ENCODE measurements around the gene RO60.
A peak's percentile ranks its signal among the peaks of the same experiment; 100 is the strongest.

The RO60 gene

DNA sequence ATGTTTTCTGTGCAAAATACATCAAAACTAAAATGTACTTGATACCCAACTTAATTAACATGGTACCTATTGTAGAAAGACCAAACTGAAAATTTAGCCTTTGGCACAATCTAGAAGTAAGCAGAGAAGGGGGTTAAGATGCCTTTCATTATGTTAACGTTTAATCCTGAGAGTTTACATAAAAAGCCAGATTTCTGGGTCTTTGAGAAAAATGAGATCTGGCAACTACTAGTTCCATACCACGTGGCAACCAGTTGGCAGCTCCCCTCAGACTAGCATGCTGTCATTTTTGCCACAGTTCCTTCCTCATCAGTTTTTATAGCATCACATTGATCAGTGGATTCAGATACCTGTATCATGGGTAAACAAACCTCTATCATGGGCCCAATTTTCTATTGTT lies 1.5 kb downstream of the RO60 start:
- no peak for DNase-seq (ENCODE audit: low read depth)

DNA sequence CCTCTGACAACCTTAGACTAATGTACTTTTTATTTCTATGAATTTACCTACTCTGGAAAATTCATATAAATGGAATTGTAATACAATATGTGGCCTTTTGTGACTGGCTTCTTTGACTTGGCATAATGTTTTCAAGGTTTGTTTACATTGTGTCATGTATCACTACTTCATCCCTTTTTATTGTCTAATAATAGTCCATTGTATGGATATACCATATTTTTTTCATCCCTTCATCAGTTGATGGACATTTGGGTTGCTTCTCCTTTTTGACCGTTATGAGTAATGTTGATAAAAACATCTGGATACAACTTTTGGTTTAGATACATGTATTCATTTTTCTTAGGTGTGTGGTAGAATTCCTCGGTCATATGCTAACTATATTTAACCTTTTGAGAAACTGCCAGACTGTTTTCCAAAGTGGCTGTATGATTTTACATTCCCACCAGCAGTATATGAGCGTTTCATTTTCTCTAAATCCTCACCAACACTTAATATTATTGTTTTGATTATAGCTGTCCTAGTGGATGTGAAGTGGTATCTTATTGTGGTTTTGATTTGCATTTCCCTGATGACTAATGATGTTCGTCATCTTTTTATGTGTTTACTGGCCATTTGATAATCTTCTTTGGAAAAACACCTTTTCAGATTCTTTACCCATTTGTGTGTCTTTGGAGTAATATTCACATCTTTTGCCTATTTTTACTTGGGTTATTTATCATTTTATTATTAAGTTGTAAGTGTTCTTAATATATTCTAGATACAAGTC lies 3.5 kb downstream of the RO60 start:
- DNase-seq (ENCODE audit: low read depth): no peak

DNA sequence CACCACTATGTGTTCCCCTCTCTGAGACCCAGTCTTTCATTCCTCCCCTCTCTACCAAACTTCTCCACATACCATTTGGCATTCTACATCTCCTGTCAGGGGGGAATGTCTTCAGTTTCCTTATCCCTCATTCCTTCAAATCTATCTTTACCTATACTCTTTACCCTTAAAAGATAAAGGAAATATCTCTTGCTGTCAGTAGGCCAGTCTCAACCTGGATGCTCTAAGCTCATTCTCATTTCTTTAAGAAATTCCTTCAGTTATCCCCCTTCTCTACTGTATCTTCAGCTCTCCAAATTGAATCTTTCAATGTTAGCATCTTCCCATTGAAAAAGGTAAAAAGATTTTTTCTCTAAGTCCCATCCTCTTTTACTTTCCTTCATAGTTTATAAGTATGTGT lies 6.5 kb downstream of the RO60 start:
- DNase-seq (ENCODE audit: low read depth): no peak

DNA sequence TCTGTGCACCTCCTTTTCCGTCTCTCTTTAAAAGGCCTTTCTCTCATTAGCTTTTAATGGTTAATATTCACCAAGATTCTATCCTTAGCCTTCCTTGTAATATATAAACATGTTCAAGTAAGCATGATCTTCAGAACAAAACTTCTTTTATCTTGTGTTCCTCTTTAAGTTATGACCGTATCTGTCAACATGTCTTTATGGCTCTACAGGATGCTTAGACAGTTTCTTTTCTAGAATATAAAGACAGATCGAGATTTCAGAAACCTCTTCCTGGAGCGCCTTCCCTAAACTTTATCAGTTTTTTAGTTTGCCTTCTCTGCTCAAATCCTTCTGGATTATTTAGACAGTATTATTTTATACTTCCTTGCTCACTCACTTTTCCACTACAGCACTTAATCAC lies 7.2 kb downstream of the RO60 start:
- DNase-seq (ENCODE audit: low read depth): no peak

DNA sequence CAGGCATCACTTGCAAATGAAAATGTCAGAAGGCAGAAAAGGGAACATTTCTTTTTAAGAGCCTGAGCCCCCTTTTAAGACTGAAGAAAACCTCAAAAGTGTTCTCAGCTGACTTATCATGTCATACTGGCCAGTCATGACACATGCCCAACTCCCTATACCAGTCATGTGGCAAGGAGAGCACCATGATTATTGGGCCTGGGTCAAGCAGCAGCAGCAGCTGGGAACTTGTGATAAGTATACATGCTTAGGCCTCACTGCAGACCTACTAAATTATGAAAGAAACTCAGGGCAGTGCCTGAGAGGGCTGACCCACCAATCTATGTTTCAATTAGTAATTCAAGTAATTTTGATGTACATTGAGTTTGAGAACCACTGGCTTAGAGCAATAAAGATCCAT lies 8.6 kb downstream of the RO60 start:
- DNase-seq (ENCODE audit: low read depth): no peak

DNA sequence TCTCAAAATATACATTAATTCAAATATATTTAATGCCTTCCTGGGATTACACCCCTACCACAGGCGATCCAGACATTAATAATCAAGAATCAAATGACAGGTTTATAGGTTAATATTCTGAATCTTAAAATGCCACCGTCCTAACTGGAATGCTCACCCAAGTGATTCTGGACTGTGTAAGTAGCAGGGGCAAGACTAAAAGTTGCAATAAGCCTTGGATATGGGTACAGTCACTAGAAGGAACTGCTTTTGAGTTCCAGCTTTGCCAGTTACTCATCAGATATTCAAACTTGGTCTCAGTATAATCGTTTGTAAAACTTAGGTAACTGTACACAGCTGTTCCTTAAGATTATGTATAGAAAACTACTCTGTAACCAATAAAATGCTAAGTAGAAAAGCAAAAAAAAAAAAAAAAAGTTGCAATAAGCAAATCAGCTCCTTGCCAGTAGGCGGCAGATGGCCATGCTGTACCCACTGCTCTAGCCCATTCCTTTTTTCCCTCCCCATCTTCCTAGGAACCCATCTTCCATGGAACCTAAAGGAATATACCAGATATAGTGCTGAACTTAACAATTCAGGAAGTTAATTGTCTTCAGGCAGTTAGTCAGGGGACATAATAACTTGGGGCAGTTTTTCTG lies 10.5 kb downstream of the RO60 start:
- no peak for DNase-seq (ENCODE audit: low read depth)

DNA sequence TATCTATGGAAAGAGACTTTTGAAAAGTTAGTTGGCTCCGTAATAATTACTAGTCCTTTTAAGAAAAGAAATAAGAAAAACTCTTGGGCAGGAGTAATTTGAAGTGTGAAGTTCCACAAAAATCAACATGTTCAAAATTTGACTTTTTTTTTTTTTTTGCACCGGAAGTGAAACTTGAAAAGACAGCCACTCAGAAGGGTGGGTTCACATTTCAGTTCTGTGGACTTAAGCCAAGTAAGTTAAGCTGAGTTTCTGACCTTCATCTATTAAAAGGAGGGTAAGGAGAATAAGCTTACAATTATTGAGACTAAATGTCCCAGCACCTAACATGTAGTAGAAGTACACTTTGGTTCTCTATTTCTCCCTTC lies 11.0 kb downstream of the RO60 start:
- no peak for DNase-seq (ENCODE audit: low read depth)

DNA sequence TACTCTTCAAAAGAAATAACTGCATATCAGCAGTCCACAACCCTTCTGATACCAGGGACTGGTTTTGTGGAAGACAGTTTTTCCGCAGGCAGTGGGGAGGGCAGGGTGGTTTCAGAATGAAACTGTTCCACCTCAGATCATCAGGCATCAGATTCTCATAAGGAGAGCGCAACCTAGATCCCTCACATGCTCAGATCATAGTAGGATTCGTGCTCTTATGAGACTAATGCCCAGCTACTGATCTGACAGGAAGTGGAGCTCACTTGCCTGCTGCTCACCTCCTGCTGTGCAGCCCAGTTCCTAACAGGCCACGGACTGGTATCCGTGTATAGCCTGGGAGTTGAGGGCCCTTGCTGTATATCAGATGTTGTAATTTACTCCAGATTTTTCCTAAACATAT lies 11.5 kb downstream of the RO60 start:
- no peak for DNase-seq (ENCODE audit: low read depth)

DNA sequence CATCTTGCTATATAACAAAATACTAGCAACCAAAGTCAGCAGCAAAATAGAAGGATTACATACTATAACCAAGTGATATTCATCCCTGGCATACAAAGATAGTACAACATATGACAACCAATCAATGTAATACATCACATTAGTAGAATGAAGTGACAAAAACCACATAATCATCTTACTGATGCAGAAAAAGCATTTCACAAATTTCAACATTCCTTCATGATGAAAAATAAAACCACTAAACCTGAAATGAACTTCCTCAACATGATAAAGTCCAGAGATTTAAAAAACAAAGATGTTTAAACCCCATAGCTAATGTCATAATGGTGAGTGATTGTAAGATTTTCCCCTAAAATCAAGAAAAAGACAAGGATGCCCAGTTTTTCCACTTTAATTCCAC lies 18.6 kb downstream of the RO60 start:
- DNase-seq (ENCODE audit: low read depth): no peak

DNA sequence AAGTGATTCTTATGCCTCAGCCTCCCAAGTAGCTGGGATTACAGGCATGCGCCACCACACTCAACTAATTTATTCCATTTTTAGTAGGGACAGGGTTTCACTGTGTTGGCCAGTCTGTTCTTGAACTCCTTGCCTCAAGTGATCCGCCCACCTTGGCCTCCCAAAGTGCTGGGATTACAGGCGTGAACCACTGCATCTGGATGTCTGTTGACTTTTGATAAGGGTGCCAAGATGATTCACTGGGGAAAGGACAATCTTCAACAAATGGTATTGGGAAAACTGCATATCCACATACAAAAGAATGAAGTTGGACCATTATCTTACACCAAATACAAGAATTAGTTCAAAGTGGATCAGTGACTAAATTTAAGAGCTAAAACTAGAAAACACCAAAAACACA lies 19.8 kb downstream of the RO60 start:
- no peak for DNase-seq (ENCODE audit: low read depth)

DNA sequence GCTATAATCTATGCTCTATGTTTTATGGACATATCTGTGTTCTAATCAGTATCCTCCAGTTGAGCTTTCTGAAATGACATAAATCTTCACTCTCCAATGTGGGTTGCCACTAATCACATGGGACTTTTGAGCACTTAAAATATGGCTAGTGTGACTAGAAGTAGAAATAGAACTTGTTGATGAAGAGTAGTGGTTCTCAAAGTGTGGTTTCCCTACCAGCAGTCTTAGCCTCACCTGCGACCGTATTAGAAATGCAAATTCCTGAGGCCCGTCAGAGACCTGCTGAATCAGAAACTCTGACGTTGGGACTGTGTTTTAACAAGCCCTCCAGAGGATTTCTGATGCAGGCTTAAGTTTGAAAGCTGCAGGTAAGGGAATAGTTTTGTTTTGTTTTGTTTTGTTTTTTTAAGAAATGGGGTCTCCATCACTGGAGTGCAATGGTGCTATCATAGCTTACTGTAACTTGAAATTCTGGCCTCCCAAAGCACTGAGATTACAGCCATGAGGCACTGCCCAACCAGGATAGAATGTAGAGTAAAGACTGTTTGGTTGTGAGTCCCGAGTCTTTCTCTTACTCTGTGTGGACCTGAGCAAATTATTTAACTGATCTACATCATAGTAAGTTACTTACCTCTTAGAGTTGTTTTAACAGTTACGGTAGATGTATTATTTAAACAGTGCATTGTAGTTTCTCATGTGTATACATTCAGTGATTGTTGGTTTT lies 24.1 kb downstream of the RO60 start:
- no peak for DNase-seq (ENCODE audit: low read depth)

DNA sequence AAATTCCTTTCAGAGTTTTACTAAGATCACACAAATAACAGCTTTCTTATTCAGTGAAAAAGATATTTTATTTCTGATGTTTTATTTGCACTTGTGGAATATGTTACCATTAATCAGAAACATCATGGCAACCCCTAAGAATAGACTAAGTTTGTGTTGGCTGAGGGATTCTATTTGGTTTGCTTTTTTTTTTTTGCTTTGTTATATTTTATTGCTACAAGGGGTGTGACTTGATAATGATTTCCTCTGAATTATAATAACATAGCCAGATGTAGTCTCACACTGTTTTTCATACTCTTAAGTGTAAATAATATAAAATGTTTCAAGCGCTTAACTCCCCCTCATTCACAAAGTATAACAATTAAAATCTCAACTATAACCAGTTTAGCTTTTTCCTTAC lies 25.9 kb downstream of the RO60 start:
- DNase-seq (ENCODE audit: low read depth): no peak

DNA sequence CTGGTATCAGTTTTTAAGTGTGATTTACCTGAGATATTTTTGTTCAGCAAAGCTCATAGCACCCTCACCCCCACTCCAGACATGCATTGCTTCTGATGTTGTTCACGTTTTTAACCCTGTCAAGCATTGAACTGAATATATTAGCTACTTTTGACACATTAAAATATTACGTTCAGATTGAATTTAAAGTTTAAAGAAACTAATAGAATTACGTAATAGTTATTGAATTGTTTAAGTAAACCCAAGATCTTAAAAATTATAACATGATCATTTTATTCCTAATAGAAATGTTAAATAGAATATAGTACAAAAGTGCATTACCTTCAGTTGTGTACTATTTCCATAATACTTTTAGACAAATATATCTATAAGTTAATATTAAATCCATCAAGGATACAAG lies 26.9 kb downstream of the RO60 start:
- DNase-seq (ENCODE audit: low read depth): no peak

DNA sequence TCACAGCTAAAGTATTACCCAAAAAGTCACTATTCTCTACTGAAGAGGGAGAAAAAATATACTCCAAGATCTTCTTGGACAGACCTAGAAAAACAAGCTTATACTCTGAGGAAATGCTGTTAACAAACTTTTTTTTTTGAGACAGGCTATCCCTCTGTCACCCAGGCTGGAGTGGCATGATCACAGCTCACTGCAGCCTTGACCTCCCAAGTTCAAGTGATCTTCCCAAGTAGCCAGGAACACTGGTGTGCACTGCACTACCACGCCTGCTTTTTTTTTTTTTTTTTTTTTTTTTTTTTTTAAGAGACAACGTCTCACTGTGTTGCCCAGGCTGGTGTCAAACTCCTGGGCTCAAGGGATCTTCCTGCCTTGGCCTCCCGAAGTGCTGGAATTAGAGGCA lies 28.5 kb downstream of the RO60 start:
- no peak for DNase-seq (ENCODE audit: low read depth)

DNA sequence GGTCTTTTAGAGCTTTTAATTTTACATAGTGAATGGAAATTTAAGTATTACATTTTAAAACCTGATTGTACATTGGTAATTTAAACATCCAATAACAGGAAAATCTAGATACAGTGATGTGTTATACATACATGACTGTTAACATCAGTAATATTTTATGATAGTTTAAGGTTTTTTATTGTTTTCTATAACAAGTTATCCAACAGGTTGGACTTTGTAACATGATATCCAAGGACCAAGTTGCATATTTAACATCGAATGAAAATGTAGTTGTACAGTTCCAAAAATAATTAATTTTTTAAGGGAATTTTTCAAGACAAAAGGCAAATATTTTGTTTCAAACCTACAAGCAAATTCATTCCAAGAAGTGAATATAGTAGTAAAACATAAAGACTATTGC lies 31.5 kb downstream of the RO60 start:
- no peak for DNase-seq (ENCODE audit: low read depth)

DNA sequence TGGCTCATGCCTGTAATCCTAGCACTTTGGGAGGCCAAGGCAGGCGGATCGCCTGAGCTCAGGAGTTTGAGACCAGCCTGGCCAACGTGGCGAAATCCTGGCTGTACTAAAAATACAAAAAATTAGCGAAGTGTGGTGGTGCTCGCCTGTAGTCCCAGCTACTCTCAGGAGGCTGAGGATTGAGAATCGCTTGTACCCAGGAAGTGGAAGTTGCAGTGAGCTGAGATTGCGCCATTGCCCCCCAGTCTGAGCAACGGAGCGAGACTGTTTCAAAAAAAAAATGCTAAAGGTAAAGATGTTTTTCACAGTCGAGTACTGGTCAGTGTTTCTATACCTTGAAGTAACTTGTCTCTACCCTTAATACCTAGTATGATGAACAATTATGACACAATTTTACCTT lies 34.7 kb downstream of the RO60 start:
- DNase-seq (ENCODE audit: low read depth): no peak

DNA sequence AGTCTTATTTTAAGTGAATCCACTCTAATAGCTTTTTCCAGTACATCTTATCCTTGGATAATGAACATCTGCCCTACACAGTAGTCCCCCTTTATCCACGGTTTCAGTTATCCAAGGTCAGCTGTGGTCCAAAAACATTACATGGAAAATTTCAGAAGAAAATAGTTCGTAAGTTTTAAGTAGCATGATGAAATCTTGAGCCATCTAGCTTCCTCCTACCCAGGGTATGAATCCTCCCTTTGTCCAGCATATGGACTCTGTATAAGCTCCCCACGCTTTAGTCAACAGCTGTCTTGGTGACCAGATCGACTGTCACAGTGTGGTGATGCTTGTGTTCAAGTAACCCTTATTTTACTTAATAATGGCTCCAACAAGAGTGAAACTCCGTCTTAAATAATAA lies 43.2 kb downstream of the RO60 start:
- DNase-seq (ENCODE audit: low read depth): no peak

DNA sequence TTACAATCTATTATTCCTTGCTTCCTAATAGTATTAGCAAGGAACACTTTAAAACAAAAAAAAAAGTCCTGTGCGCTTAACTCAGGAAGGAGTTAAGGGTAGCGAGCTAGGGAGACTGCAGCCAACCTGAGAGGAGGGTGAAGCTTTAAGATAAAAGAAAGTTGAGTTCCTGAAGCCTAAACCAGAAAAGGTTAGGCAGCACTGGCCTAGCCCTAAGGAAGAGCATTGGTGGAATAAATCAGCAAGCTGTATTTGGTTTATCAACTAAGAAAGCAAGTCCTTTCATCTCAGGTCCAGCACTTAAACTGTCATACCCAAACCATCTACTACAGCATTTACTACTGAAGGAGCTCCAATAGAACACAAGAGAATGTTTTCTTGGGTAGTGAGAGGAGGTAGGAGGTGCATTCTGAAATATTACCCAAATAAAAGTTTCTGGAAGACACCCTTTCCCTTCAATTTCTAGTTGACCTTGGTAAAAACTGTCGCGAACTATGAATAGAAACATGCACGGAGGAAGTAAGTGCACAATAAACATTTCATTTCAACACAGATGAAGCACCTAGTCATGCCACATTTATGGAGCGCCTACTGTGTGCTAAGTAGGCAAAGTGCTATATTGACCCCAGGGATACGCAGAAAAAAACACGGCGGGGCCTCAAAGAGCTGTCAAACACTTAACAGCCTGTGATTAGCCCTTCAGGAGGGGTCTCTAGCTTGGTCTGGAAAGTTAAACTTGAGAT lies 44.5 kb downstream of the RO60 start:
- DNase-seq (ENCODE audit: low read depth): no peak

DNA sequence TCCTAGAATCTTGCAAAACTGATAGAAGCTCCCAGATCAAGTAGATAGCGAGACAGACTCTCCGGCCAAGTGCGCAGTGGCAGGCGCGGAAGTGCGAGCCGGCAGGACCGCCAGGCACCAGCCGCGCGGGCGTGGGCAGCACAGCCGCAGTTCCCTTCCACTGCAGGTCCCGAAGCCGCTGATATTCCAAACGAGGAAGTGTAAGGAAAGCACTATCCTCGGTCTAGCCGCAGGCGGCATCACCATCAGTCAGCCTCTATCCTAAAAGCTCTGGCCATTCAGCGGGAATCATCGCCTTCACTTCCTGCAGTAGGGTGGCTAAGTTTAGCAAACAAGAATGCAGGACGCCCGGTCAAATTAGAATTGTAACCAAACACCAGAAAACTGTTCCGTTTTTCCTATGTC lies 45.1 kb downstream of the RO60 start:
- no peak for DNase-seq (ENCODE audit: low read depth)

DNA sequence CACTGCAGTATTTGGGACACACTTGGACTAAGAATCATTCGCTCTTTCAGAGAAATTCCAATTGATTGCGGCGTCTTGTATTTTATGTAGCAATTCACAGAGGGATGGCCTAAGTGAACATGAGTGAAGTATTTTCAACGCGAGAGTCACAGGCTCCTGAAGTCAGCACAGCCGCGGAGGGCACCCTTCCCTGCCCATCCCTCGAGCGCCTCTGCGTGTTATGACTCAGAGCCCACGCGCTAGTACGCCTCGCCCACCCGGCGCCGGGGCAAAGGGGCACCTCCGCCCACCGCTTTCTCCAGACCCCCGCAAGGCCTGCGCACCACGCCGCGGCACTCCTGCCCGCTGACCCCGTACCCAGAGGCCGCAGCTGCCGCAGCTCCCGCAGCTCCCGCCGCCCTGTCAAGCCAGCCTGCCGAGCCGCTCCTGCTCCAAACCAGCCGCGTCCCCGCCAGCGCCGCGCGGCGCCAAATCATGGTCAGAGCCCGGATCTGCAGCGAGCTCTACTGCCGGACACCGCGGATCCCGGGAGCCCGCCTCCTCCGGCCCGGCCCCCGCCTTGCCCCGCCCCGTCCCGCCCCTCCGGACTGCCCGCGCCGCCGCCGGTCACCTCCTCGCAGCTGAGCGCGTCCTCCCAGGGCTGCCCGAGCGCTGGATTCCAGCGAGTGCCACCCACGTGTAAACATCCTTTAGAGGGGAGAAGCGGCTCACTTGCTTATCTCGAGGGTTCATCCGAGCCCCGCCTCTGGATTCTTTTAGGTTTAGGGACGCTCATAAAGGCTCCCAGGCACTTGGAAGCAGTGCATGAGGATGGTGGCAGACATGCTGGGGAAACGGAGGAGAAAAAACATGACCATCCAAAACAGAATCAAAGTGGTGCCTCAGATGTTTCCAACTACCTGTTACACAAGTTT lies 45.8 kb downstream of the RO60 start, which contains the start of gene GLRX2:
GLRX2 (minus strand) TSS at position 508 of the 914 bp plus-strand sequence; CDS start at position 476, 32 bp downstream.
- DNase-seq (ENCODE audit: low read depth): peak; percentile 47

DNA sequence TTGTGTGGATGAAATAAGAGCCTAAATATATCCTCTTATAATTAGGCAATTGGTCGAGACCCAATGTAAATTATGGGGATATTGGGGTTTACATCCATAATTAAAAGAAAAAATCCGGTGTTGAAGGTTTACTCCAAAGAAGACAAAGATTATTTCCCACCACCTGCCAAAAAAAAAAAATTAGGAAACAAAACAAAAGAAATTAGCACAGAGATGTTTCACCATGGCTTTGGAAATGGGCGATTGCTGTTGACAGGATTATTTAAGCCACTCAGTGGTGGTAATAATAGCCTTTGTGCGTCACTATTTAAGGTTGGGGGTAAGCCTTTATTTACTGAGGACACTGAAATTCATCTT lies 46.4 kb downstream of the RO60 start:
- DNase-seq (ENCODE audit: low read depth): no peak

DNA sequence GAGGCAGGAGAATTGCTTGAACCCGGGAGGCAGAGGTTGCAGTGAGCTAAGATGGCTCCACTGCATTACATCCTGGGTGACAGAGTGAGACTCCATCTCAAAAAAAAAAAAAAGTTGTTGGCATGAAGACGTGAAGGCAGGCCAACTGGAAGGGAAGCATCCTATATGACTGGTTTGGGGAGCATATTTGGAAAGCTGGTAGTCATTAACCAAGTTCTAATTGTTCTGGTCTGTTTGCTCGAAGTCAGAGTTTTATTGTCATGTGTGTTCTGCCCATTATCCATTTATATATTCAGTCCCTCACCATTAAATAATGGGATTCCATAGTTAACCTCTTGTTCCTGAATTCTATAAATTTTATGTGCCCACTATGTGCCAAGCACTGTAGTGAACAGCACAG lies 49.1 kb downstream of the RO60 start:
- no peak for DNase-seq (ENCODE audit: low read depth)

Data from GM04503 (cell line).